ENCODE measurements around the gene ZMYM3.

The ZMYM3 gene

GRCh38 chrX:71252221-71252620 lies 1.7 kb downstream of the ZMYM3 start:
- no peak for DNase-seq

GRCh38 chrX:71251466-71251973 lies 2.4 kb downstream of the ZMYM3 start:
- DNase-seq = no peak

- no peak for DNase-seq
Measured at GRCh38 chrX:71250841-71251240, 3.1 kb downstream of the ZMYM3 start.

GRCh38 chrX:71245159-71245558 lies 8.8 kb downstream of the ZMYM3 start:
- DNase-seq = no peak

GRCh38 chrX:71244359-71245128 lies 9.4 kb downstream of the ZMYM3 start:
- DNase-seq = no peak

GRCh38 chrX:71241301-71241700 lies 12.6 kb downstream of the ZMYM3 start:
- DNase-seq = no peak

- no peak for DNase-seq
Measured at GRCh38 chrX:71239781-71240180, 14.2 kb downstream of the ZMYM3 start.

- no peak for DNase-seq
Measured at GRCh38 chrX:71236836-71237235, 17.1 kb downstream of the ZMYM3 start.

- no peak for DNase-seq
Measured at GRCh38 chrX:71235482-71235881, 18.5 kb downstream of the ZMYM3 start.

- DNase-seq = no peak
Measured at GRCh38 chrX:71228063-71228642, 25.8 kb downstream of the ZMYM3 start.

GRCh38 chrX:71227370-71228062 lies 26.4 kb downstream of the ZMYM3 start:
- DNase-seq = no peak

- DNase-seq = no peak
Measured at GRCh38 chrX:71225676-71226075, 28.3 kb downstream of the ZMYM3 start.

GRCh38 chrX:71225009-71225408 lies 28.9 kb downstream of the ZMYM3 start:
- DNase-seq = no peak

- no peak for DNase-seq
Measured at GRCh38 chrX:71224098-71224708, 29.7 kb downstream of the ZMYM3 start.

- DNase-seq = no peak
Measured at GRCh38 chrX:71222929-71223328, 31.0 kb downstream of the ZMYM3 start, which contains the start of gene GJB1. Gene GJB1, plus strand, starts transcription at chrX:71223224. Its CDS starts 484 bp downstream, at chrX:71223708.

GRCh38 chrX:71221145-71221544 lies 32.8 kb downstream of the ZMYM3 start:
- DNase-seq = no peak

GRCh38 chrX:71217298-71217697 lies 36.6 kb downstream of the ZMYM3 start:
- no peak for DNase-seq

- DNase-seq = no peak
Measured at GRCh38 chrX:71216485-71216884, 37.5 kb downstream of the ZMYM3 start.

- DNase-seq = no peak
Measured at GRCh38 chrX:71215338-71215912, 38.5 kb downstream of the ZMYM3 start.

- no peak for DNase-seq
Measured at GRCh38 chrX:71214604-71215337, 39.2 kb downstream of the ZMYM3 start.

- DNase-seq = no peak
Measured at GRCh38 chrX:71214152-71214551, 39.8 kb downstream of the ZMYM3 start.

- DNase-seq = no peak
Measured at GRCh38 chrX:71212536-71212935, 41.4 kb downstream of the ZMYM3 start.

Measured in activated T-cell treated with anti-CD3 and anti-CD28 coated beads, Interleukin-2, amount 50 U/mL, for 1 hour (primary cell).